IMR-90 (cell line): ENCODE results near the gene DOCK1. TPM values are rescaled to one million over a fixed set of nuclear protein-coding genes. Genes with fewer than 3 reads are reported as not detected.
A peak's percentile ranks its signal among the peaks of the same experiment; 100 is the strongest.

Source experiments
- ATAC-seq: fragments of 200-7000 bp; cut with Tn5 transposase; 2 replicates; pipeline ENCODE4 v1.9.1; 2020; ENCODE audit warnings: low read depth, mild to moderate bottlenecking, moderate library complexity
- BruUV-seq: library from RNA; stranded (reverse); fragments of 400-500 nt; replicated peaks from 2 replicates; lab custom pipeline; 2021; lab: Mats Ljungman, UMichigan
- CTCF ChIA-PET: fragments of 300-600 bp; formaldehyde crosslinking; extraction: SDS; loops from one replicate; lab custom pipeline; 2021; ENCODE audit warnings: antibody characterized with exemption; lab: Yijun Ruan, JAX
- POLR2A ChIA-PET: fragments of 300-600 bp; sonication (Branson Sonifier 250); formaldehyde crosslinking; loops from one replicate; lab custom pipeline; 2022; ENCODE audit warnings: antibody characterized with exemption; ENCODE audit not compliant: unreplicated experiment; lab: Charles Lee
- DNase-seq: peaks from one replicate; pipeline ENCODE4 v3.0.0; 2013
- H2AFZ ChIP-seq: replicated peaks from 2 replicates; pipeline ENCODE3; 2013; ENCODE audit warnings: low read length, mild to moderate bottlenecking; ENCODE audit not compliant: poor library complexity
- H2AK5ac ChIP-seq: 2 replicates; pipeline ENCODE4 v1.6.1; 2013; ENCODE audit warnings: low read depth, low read length, inconsistent platforms
- H2AK9ac ChIP-seq: replicated peaks from 2 replicates; pipeline ENCODE3; 2013; ENCODE audit warnings: mild to moderate bottlenecking, low read depth, low read length, moderate library complexity; ENCODE audit not compliant: poor library complexity
- H2BK120ac ChIP-seq: 2 replicates; pipeline ENCODE4 v1.6.1; 2013; ENCODE audit warnings: low read depth, low read length, inconsistent platforms
- H2BK15ac ChIP-seq: 3 replicates; pipeline ENCODE4 v1.6.1; 2013; ENCODE audit warnings: low read depth, low read length, inconsistent platforms
- H2BK20ac ChIP-seq: 2 replicates; pipeline ENCODE4 v1.6.1; 2013; ENCODE audit warnings: low read depth, mild to moderate bottlenecking, inconsistent platforms, low read length, moderate library complexity
- H2BK5ac ChIP-seq: 2 replicates; pipeline ENCODE4 v1.6.1; 2013; ENCODE audit warnings: mild to moderate bottlenecking, low read depth, low read length, inconsistent platforms; ENCODE audit not compliant: poor library complexity, severe bottlenecking
- H3K14ac ChIP-seq: replicated peaks from 2 replicates; pipeline ENCODE4 v1.6.1; 2013; ENCODE audit warnings: low read depth, low read length, inconsistent platforms
- H3K18ac ChIP-seq: 2 replicates; pipeline ENCODE4 v1.6.1; 2013; ENCODE audit warnings: low read depth, low read length, control low read depth
- H3K23ac ChIP-seq: 2 replicates; pipeline ENCODE4 v1.6.1; 2013; ENCODE audit warnings: low read depth, low read length, inconsistent platforms
- H3K27ac ChIP-seq: 2 replicates; pipeline ENCODE4 v1.5.1; 2013; ENCODE audit warnings: mild to moderate bottlenecking, control low read depth, low read length; ENCODE audit not compliant: insufficient read depth
- H3K27me3 ChIP-seq: 2 replicates; pipeline ENCODE4 v1.6.1; 2013; ENCODE audit warnings: low read length; ENCODE audit not compliant: control insufficient read depth, insufficient read depth
- H3K36me3 ChIP-seq: 2 replicates; pipeline ENCODE4 v1.6.1; 2013; ENCODE audit warnings: low read length, mixed read lengths; ENCODE audit not compliant: control insufficient read depth, insufficient read depth
- H3K4ac ChIP-seq: 2 replicates; pipeline ENCODE4 v1.6.1; 2013; ENCODE audit warnings: low read depth, low read length, inconsistent platforms
- H3K4me1 ChIP-seq: 2 replicates; pipeline ENCODE4 v1.6.1; 2013; ENCODE audit warnings: low read length, mixed read lengths; ENCODE audit not compliant: control insufficient read depth, insufficient read depth
- H3K4me2 ChIP-seq: 2 replicates; pipeline ENCODE4 v1.6.1; 2013; ENCODE audit warnings: low read depth, mild to moderate bottlenecking, control low read depth, low read length, moderate library complexity
- H3K4me3 ChIP-seq: 2 replicates; pipeline ENCODE4 v1.5.1; 2013; ENCODE audit warnings: low read depth, mild to moderate bottlenecking, control low read depth, low read length, moderate library complexity; ENCODE audit not compliant: insufficient read depth
- H3K56ac ChIP-seq: 2 replicates; pipeline ENCODE4 v1.6.1; 2013; ENCODE audit warnings: low read length, inconsistent platforms; ENCODE audit not compliant: insufficient read depth; ENCODE audit errors: extremely low read depth
- H3K79me1 ChIP-seq, 2 experiments: 2 replicates each; pipeline ENCODE4 v1.6.1; 2013; ENCODE audit warnings: low read length in 2 of 2, inconsistent platforms in 1 of 2, low read depth in 1 of 2
- H3K9ac ChIP-seq: 2 replicates; pipeline ENCODE4 v1.6.1; 2013; ENCODE audit warnings: low read depth, low read length, control low read depth
- H3K9me1 ChIP-seq: 2 replicates; pipeline ENCODE4 v1.6.1; 2013; ENCODE audit warnings: low read length, inconsistent platforms; ENCODE audit not compliant: insufficient read depth
- H3K9me3 ChIP-seq: 2 replicates; pipeline ENCODE4 v1.6.1; 2013; ENCODE audit warnings: low read length; ENCODE audit not compliant: control insufficient read depth, insufficient read depth
- H4K20me1 ChIP-seq: 2 replicates; pipeline ENCODE4 v1.6.1; 2013; ENCODE audit warnings: low read length, inconsistent platforms; ENCODE audit not compliant: insufficient read depth
- H4K5ac ChIP-seq: 2 replicates; pipeline ENCODE4 v1.6.1; 2013; ENCODE audit warnings: mild to moderate bottlenecking, low read depth, low read length, control low read depth
- H4K8ac ChIP-seq, 2 experiments: 2 replicates each; pipeline ENCODE4 v1.6.1; 2013; ENCODE audit warnings: low read depth in 2 of 2, low read length in 2 of 2, control low read depth in 1 of 2, inconsistent platforms in 1 of 2
- H4K91ac ChIP-seq: 2 replicates; pipeline ENCODE4 v1.6.1; 2013; ENCODE audit warnings: low read depth, low read length, inconsistent platforms; ENCODE audit not compliant: insufficient read depth
- CEBPB ChIP-seq: IDR thresholded peaks from 2 replicates; pipeline ENCODE4 v1.6.1; 2012; ENCODE audit warnings: low read depth, low read length, improper control_type of control experiment
- MAZ ChIP-seq: IDR thresholded peaks from 2 replicates; pipeline ENCODE4 v1.6.1; 2012; ENCODE audit warnings: low read depth, mild to moderate bottlenecking, low read length, improper control_type of control experiment, moderate library complexity, borderline replicate concordance
- WGBS, 2 experiments: methylation state at CpG; one replicate each; pipeline versions ENCODE4 v1.1.5 to v1.1.7; 2013; ENCODE audit warnings: missing lambda C conversion rate in 2 of 2; ENCODE audit not compliant: insufficient read length in 1 of 2; ENCODE audit errors: extremely low coverage in 2 of 2; 5-methylcytosine and 5-hydroxymethylcytosine counted together
- dilution Hi-C: fragments of 300-500 bp; cut with HindIII; formaldehyde crosslinking; loops from one replicate; pipeline ENCODE4 v1.14.3; 2018; ENCODE audit warnings: low sequenced_read_pairs; ENCODE audit not compliant: unreplicated experiment
- in situ Hi-C: fragments of 300-500 bp; cut with MboI; formaldehyde crosslinking; loops from 3 replicates; pipeline ENCODE4 v1.14.3; 2019; ENCODE audit warnings: low sequenced_read_pairs, inconsistent platforms, mixed read lengths
- intact Hi-C: fragments of 100-400 bp; cut with micrococcal nuclease; formaldehyde crosslinking; loops from 2 replicates; pipeline ENCODE4 v1.10.0; 2022
- polyA plus RNA-seq, 3 experiments: library from polyadenylated mRNA; depleted of rRNA; stranded (reverse); fragments of >200 nt; gene quantifications; 2 replicates each; pipeline ENCODE4 v1.2.3, GENCODE V29; 2012; ENCODE audit warnings: low replicate concordance in 1 of 3
- total RNA-seq: library from RNA; depleted of rRNA; stranded (reverse); fragments of >200 nt; gene quantifications from 2 replicates; pipeline ENCODE4 v1.2.3, GENCODE V29; 2012

The DOCK1 gene
- total and polyA plus RNA-seq, 2 of the 4 experiments (the other 2 are of a cell fraction): 28.2 to 71.0 TPM

- Histone ChIP-seq H3K23ac (no peak overlapping the region), H3K4me3 (no peak overlapping the region), H3K14ac (no peak overlapping the region), H2AK9ac (no peak overlapping the region), H3K27ac (no peak overlapping the region), H3K56ac (no peak overlapping the region), H4K20me1 (no peaks in the 10 kb centered on the region), H3K9me3 (no peaks in the 10 kb centered on the region), H2BK15ac (no peak overlapping the region), H2AFZ (no peak overlapping the region), H3K36me3 (peaks cover 43% of the 10 kb centered on the region), H4K5ac (no peak overlapping the region), H3K9ac (no peak overlapping the region), H2BK120ac (no peak overlapping the region), H3K4ac (no peak overlapping the region), H4K8ac (no peak overlapping the region), H3K79me1 (peaks cover 0 to 4% of the 10 kb centered on the region in 2 experiments; a peak in 1 of 4 replicates), H2BK20ac (no peak overlapping the region), H2AK5ac (no peak overlapping the region), H3K9me1 (peaks cover 2% of the 10 kb centered on the region; the same call in 1 of the 2 replicates), H3K4me1 (no peaks in the 10 kb centered on the region), H4K91ac (no peak overlapping the region), H3K4me2 (no peak overlapping the region), H2BK5ac (no peak overlapping the region), H3K18ac (no peak overlapping the region), H3K27me3 (no peaks in the 10 kb centered on the region)
- TF ChIP-seq CEBPB (peak; percentile 62), MAZ (no peak)
- WGBS, 2 experiments: no CpG with 5 or more reads among the region's 9 CpGs
- in situ Hi-C loops: no loop called here
- BruUV-seq: no TSS peak
- no peak for DNase-seq
- ChIA-PET CTCF (interaction anchor here (0.5 kb wide), 1 partner anchor 16 kb away, joined by 5 read pairs; no protein-coding TSS in a partner anchor), POLR2A (no interaction called here)
- intact Hi-C loops: no loop called here
- dilution Hi-C loops: no loop called here
- no peak for ATAC-seq
Observed at GRCh38 chr10:127063762-127064161, 158.5 kb downstream of the DOCK1 start.
